Activated CD4-positive, alpha-beta memory T cell treated with anti-CD3 and anti-CD28 coated beads for 36 hours (primary cell): Measurements from ENCODE around the gene CECR2. TPM values are rescaled to one million over a fixed set of nuclear protein-coding genes. Genes with fewer than 3 reads are reported as not detected.
"Not testable (repeated sequence)": the region's sequence is repeated elsewhere in the genome, so short reads cannot be mapped to it uniquely, and the experiment has no call there.

Source experiments
- CTCF ChIA-PET: fragments of 350-600 bp; sonication (Branson Sonifier 250); formaldehyde crosslinking; loops from one replicate; lab custom pipeline; 2021; ENCODE audit warnings: antibody characterized with exemption, inconsistent platforms; lab: Charles Lee
- POLR2A ChIA-PET: fragments of 350-600 bp; sonication (Branson Sonifier 250); formaldehyde crosslinking; loops from one replicate; lab custom pipeline; 2021; ENCODE audit warnings: antibody characterized with exemption; lab: Charles Lee
- DNase-seq: peaks from one replicate; pipeline ENCODE4 v3.0.0-alpha.2; 2020
- H3K27ac Mint-ChIP-seq: one replicate; pipeline ENCODE4 v1.8.0; 2021; ENCODE audit warnings: mixed read lengths
- H3K27me3 Mint-ChIP-seq: one replicate; pipeline ENCODE4 v1.8.0; 2021; ENCODE audit warnings: mixed read lengths
- H3K36me3 Mint-ChIP-seq: one replicate; pipeline ENCODE4 v1.8.0; 2021; ENCODE audit warnings: mixed read lengths
- H3K4me1 Mint-ChIP-seq: one replicate; pipeline ENCODE4 v1.8.0; 2021; ENCODE audit warnings: low read depth, mixed read lengths
- H3K4me3 Mint-ChIP-seq: one replicate; pipeline ENCODE4 v1.8.0; 2021; ENCODE audit warnings: mild to moderate bottlenecking, mixed read lengths
- H3K9me3 Mint-ChIP-seq: one replicate; pipeline ENCODE4 v1.8.0; 2021; ENCODE audit warnings: mixed read lengths
- intact Hi-C: fragments of 100-400 bp; cut with micrococcal nuclease; formaldehyde crosslinking; loops from one replicate; pipeline ENCODE4 v1.15.1; 2023
- total RNA-seq, 2 experiments: library from RNA; stranded (reverse); gene quantifications; one replicate each; pipeline ENCODE4 v1.2.3, GENCODE V29; 2021

Gene CECR2
- total RNA-seq, 2 experiments from 2014 or later = not detected

DNA sequence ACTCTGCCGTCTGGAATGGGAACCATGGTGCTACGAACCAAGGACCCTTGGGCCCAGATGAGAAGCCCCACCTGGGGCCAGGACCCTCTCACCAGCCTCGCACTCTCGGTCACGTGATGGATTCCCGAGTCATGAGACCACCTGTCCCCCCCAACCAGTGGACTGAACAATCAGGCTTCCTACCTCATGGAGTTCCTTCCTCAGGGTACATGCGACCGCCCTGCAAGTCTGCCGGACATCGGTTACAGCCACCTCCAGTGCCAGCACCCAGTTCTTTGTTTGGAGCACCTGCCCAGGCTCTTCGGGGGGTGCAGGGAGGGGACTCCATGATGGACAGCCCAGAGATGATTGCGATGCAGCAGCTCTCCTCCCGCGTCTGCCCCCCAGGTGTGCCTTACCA is 173.2 kb downstream of the CECR2 start:
- Mint-ChIP-seq H3K9me3 (no peaks in the 10 kb centered on the region), H3K27me3 (peaks cover 3% of the 10 kb centered on the region), H3K4me1 (no peaks in the 10 kb centered on the region), H3K4me3 (no peak overlapping the region), H3K36me3 (no peaks in the 10 kb centered on the region), H3K27ac (no peak overlapping the region)
- ChIA-PET POLR2A (no interaction called here), CTCF (no interaction called here)
- intact Hi-C loops = no loop called here
- no peak for DNase-seq

DNA sequence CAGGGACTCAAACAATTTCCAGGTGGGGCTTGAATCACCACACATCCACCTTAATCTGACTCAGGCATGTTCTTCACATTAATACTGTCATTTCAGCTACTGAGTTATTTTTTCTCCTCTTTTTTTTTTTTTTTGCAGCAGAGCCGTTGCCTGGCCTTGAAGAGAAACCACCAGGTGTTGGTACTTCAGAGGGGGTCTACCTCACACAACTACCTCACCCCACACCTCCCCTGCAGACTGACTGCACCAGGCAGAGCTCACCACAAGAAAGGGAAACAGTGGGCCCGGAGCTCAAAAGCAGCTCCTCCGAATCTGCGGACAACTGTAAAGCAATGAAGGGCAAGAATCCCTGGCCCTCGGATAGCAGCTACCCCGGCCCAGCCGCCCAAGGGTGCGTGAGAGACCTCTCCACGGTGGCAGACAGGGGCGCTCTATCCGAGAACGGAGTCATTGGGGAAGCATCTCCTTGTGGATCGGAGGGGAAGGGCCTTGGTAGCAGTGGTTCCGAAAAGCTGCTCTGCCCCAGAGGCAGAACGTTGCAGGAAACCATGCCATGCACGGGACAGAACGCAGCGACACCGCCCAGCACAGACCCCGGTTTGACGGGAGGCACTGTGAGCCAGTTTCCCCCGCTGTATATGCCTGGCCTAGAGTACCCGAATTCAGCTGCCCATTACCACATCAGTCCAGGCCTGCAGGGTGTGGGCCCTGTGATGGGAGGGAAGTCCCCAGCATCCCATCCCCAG is 178.9 kb downstream of the CECR2 start:
- POLR2A ChIA-PET = no interaction called here
- no peak for DNase-seq
- CTCF ChIA-PET = interaction anchor here (0.6 kb wide), 1 partner anchor 57 kb away, joined by 5 read pairs; no protein-coding TSS in a partner anchor
- H3K27ac Mint-ChIP-seq = no peak overlapping the region
- peaks cover 2% of the 10 kb centered on the region for H3K27me3 Mint-ChIP-seq
- no peak overlapping the region for H3K4me3 Mint-ChIP-seq
- intact Hi-C loops = no loop called here
- H3K4me1 Mint-ChIP-seq = no peaks in the 10 kb centered on the region
- H3K36me3 Mint-ChIP-seq = no peaks in the 10 kb centered on the region
- H3K9me3 Mint-ChIP-seq = no peaks in the 10 kb centered on the region

DNA sequence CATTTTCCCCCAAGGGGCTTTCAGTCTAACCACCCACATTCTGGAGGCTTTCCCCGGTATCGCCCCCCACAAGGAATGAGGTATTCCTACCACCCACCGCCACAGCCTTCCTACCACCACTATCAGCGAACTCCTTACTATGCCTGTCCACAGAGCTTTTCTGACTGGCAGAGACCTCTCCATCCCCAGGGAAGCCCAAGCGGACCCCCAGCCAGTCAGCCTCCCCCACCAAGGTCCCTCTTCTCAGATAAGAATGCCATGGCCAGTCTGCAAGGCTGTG is 179.4 kb downstream of the CECR2 start:
- ChIA-PET POLR2A (no interaction called here), CTCF (no interaction called here)
- no peak for DNase-seq
- Mint-ChIP-seq H3K4me1 (no peaks in the 10 kb centered on the region), H3K27me3 (peaks cover 2% of the 10 kb centered on the region), H3K36me3 (no peaks in the 10 kb centered on the region), H3K4me3 (no peak overlapping the region), H3K27ac (no peak overlapping the region), H3K9me3 (no peaks in the 10 kb centered on the region)
- intact Hi-C loops = no loop called here

DNA sequence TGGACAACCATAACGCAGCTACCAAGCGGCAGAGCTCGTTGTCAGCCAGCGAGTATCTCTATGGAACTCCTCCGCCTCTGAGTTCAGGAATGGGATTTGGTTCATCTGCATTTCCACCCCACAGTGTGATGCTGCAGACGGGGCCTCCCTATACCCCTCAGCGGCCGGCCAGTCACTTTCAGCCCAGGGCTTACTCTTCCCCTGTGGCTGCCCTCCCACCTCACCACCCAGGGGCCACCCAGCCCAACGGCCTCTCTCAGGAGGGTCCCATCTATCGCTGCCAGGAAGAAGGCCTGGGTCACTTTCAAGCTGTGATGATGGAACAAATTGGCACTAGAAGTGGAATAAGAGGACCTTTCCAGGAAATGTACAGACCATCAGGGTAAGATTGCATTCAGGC is 179.9 kb downstream of the CECR2 start:
- intact Hi-C loops = no loop called here
- H3K4me3 Mint-ChIP-seq = no peak overlapping the region
- H3K27ac Mint-ChIP-seq = no peak overlapping the region
- ChIA-PET POLR2A (no interaction called here), CTCF (no interaction called here)
- peaks cover 2% of the 10 kb centered on the region for H3K27me3 Mint-ChIP-seq
- no peak for DNase-seq
- no peaks in the 10 kb centered on the region for H3K36me3 Mint-ChIP-seq
- no peaks in the 10 kb centered on the region for H3K9me3 Mint-ChIP-seq
- H3K4me1 Mint-ChIP-seq = no peaks in the 10 kb centered on the region

DNA sequence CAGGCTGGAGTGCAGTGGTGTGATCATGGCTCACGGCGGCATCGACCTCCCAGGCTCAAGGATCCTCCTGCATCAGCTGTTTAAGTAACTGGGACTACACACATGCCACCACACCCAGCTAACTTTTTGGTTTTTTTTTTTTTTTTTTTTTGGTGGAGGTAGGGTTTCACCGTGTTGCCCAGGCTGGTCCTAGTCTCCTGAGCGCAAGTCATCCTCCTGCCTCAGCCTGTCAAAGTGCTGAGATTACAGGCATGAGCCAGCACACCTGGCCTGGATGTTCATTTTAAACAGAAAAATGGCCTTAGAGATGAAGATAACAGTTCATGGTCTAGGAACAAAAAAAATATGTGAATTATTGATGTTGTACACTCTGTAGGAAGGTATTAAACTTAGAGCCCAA is 180.4 kb downstream of the CECR2 start:
- no peak overlapping the region for H3K4me3 Mint-ChIP-seq
- peaks cover 2% of the 10 kb centered on the region for H3K27me3 Mint-ChIP-seq
- ChIA-PET POLR2A (no interaction called here), CTCF (no interaction called here)
- intact Hi-C loops = no loop called here
- no peaks in the 10 kb centered on the region for H3K36me3 Mint-ChIP-seq
- H3K9me3 Mint-ChIP-seq = no peaks in the 10 kb centered on the region
- no peak overlapping the region for H3K27ac Mint-ChIP-seq
- H3K4me1 Mint-ChIP-seq = no peaks in the 10 kb centered on the region
- DNase-seq = no peak

DNA sequence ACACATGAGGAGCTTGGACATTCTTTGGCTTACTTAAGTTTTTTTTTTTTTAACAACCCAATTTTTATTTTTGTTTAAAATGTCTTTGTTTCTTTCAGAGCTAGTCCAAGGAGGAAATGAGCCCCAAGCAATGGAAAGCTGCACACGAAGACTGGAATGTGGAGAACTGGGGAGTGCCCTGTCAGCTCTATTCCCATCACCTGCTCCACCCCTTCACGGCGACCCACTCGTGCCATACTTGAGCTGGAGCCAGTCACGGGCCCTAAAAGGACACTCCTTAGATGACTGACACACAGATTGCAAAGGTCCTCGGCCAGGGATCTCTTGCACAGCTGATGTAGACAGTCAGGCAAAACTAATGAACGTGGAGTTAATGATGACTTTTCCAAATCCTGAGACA is 183.5 kb downstream of the CECR2 start:
- H3K4me1 Mint-ChIP-seq = no peaks in the 10 kb centered on the region
- H3K27ac Mint-ChIP-seq = no peak overlapping the region
- ChIA-PET POLR2A (interaction anchor here (0.6 kb wide), 1 partner anchor 209 kb away, joined by 5 read pairs; no protein-coding TSS in a partner anchor), CTCF (interaction anchor here (1.0 kb wide), 1 partner anchor 51 kb away, joined by 3 read pairs; no protein-coding TSS in a partner anchor)
- H3K36me3 Mint-ChIP-seq = no peaks in the 10 kb centered on the region
- H3K4me3 Mint-ChIP-seq = no peak overlapping the region
- DNase-seq = no peak
- H3K27me3 Mint-ChIP-seq = no peaks in the 10 kb centered on the region
- H3K9me3 Mint-ChIP-seq = no peaks in the 10 kb centered on the region
- intact Hi-C loops = no loop called here

DNA sequence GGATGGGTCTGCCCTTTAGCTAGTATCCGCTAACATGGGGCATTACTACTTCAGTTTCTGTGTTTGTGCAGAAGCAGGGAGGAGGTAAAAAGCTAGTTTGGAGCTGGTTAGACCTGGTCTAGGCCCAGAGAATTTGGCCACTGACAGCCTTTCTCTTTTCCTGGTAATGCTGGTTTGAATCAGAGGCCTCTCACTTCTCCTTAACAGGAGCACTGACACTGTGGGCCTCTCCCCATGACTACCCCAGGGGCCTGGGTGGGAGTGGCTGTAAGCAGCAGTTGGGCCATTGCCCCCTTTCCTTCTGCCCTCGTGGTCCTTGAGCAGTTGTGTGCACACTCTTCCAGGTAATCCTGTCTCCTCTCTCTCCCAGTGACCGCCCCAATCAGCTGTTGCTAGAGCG is 185.6 kb downstream of the CECR2 start:
- no peaks in the 10 kb centered on the region for H3K4me1 Mint-ChIP-seq
- H3K27ac Mint-ChIP-seq = no peak overlapping the region
- peaks cover 2% of the 10 kb centered on the region for H3K27me3 Mint-ChIP-seq

DNA sequence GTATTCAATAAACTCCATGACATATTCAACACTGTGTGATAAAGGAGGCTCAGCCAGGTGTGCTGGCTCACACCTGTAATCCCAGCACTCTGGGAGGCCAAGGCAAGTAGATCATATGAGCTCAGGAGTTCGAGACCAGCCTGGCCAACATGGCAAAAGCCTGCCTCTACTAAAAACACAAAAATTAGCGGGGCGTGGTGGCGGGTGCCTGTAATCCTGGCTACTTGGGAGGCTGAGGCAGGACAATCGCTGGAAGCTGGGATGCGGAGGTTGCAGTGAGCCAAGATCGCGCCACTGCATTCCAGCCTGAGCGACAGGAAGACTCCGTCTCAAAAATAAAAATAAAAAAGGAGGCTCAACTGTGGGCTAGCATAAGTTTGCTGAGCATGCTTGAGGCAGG is 189.9 kb downstream of the CECR2 start:
- H3K27ac Mint-ChIP-seq = no peak overlapping the region
- DNase-seq = no peak
- CTCF ChIA-PET = interaction anchor here (0.9 to 1.6 kb wide), 3 partner anchors 183 to 517 kb away, joined by 3 to 4 read pairs (median 4); no protein-coding TSS in a partner anchor
- POLR2A ChIA-PET = no interaction called here
- H3K4me3 Mint-ChIP-seq = no peak overlapping the region
- H3K9me3 Mint-ChIP-seq = no peaks in the 10 kb centered on the region
- intact Hi-C loops = no loop called here
- no peaks in the 10 kb centered on the region for H3K4me1 Mint-ChIP-seq
- no peaks in the 10 kb centered on the region for H3K36me3 Mint-ChIP-seq
- H3K27me3 Mint-ChIP-seq = peaks cover 2% of the 10 kb centered on the region

More for the DNA sequence above, 185.6 kb downstream of the CECR2 start:
- CTCF ChIA-PET = interaction anchor here (1.0 kb wide), 1 partner anchor 522 kb away, joined by 3 read pairs; no protein-coding TSS in a partner anchor
- Mint-ChIP-seq H3K36me3 (no peaks in the 10 kb centered on the region), H3K4me3 (no peak overlapping the region), H3K9me3 (no peaks in the 10 kb centered on the region)
- intact Hi-C loops = no loop called here
- DNase-seq = no peak
- POLR2A ChIA-PET = no interaction called here

DNA sequence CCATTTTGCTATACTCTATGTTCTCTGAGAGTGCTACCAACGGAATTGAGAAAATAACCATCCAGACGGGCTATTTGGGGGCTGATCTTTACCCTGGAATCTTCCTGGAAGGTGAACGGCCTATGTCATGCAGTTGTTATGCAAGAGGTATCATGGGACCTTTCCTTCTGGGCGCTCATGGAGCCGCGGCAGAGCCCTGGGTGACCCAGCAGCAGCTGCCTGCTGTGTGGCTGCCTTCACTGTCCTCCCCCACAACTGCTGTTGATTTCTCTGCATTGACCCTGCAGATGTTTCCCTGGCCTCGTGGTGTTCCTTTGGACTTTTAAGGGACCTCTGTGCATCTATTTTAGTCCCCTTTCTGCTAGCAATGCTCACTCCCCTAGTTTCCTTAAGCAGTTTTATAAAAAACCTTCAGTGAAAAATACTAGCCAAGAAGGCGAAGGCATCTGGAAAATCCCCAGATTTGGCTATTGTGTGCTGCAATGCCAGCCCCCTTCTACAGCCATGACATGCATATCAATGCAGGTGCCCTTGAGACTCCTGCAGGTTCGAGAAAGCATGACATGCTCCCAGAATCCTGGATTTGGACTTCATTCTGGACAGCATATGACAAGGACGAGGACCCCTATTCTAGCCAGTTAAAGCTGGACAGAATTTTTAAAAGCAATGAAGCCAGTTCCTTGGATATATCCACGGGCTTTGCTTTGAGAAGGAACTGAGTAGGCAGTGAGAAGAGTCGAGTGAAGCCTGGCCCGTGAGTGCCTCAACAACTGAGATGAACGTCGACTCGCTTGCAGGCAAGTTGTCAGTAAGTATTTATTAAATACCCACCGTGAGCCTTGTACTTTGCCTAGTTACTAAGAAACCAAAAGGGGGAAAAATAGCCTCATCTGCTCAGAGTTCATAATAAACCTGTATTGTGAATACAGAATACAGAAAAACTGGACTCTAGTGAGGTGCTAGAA is 193.9 kb downstream of the CECR2 start, which contains the start of gene SLC25A18:
Gene SLC25A18 (plus strand): TSS at position 593 of the 965 bp plus-strand sequence. CDS start 16,447 bp downstream, outside the sequence.
- POLR2A ChIA-PET = no interaction called here
- no peaks in the 10 kb centered on the region for H3K9me3 Mint-ChIP-seq

DNA sequence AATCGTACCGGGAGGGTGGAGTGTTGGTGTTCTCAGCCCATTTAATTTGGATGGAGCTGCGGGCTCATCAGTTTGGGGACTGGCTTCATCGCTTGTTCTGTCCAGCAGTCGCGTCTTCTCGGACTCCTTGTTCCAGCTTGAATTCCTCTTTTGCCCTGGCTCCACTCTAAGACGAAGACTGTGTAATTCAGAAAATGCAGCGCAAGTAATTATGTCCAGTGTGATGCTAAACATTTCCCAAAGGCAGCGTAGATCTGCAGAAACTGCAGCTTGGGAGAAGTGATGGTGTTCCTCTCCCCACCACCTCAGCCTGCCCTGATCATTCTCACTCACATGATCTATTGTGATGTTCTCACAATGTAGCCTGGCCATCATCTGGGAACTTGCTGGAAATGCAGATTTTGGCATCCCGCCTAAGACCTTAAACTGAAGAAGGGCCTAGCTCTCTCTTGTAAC is 194.7 kb downstream of the CECR2 start:
- Mint-ChIP-seq H3K27ac (no peak overlapping the region), H3K4me3 (no peak overlapping the region), H3K36me3 (no peaks in the 10 kb centered on the region), H3K4me1 (no peaks in the 10 kb centered on the region), H3K27me3 (peaks cover 2% of the 10 kb centered on the region), H3K9me3 (no peaks in the 10 kb centered on the region)
- DNase-seq = no peak
- CTCF ChIA-PET = no interaction called here
- POLR2A ChIA-PET = no interaction called here
- intact Hi-C loops = no loop called here

More for the DNA sequence above, 193.9 kb downstream of the CECR2 start, which contains the start of gene SLC25A18:
- Mint-ChIP-seq H3K27me3 (peaks cover 2% of the 10 kb centered on the region), H3K36me3 (no peaks in the 10 kb centered on the region), H3K4me3 (no peak within 1 kb of the TSS), H3K4me1 (no peaks in the 10 kb centered on the region), H3K27ac (no peak within 1 kb of the TSS)
- DNase-seq = no peak
- intact Hi-C loops = no loop called here
- CTCF ChIA-PET = no interaction called here

DNA sequence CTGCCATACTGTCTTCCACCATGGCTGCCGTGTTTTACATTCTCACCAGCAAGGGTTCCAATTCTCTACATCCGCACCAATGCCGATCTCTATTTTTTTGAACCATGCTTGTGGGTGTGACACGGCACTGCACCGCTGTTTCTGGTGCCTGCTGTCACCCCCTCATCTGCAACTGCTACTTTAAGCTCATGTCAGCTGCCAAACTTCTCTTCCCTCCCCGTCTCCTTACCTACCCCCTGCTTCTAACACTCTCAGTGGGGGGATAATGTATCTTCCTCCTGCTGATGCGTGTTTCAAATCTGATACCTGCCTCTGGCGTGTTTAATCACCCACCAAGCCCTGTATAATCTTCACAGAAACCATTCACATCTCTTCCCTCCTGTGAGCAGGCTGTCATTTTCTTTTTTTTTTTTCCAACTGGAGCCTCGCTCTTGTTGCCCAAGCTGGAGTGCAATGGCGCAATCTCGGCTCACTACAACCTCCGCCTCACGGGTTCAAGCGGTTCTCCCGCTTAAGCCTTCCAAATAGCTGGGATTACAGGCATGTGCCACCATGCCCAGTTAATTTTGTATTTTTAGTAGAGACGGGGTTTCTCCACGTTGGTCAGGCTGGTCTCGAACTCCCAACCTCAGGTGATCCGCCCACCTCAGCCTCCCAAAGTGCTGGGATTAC is 196.9 kb downstream of the CECR2 start:
- CTCF ChIA-PET = interaction anchor here (1.8 kb wide), 1 partner anchor 394 kb away, joined by 5 read pairs; no protein-coding TSS in a partner anchor
- H3K9me3 Mint-ChIP-seq, intact Hi-C loops, POLR2A ChIA-PET, H3K4me3 Mint-ChIP-seq, H3K36me3 Mint-ChIP-seq, DNase-seq, H3K4me1 Mint-ChIP-seq, H3K27ac Mint-ChIP-seq, H3K27me3 Mint-ChIP-seq: not testable (repeated sequence)

DNA sequence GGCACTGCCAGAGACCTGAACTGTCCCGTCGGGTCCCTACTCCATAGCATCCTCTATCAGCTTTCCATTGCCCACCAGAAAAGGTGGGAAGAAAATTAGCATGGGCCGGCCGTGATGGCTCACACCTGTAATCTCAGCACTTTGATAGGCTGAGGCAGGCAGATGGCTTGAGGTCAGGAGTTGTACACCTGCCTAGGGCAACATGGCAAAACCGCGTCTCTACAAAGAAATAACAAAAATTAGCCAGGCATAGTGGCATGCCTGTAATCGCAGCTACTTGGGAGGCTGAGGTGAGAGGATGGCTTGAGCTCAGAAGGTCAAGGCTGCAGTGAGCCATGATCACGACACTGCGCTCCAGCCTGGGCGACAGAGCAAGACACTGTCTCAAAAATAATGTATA is 197.5 kb downstream of the CECR2 start:
- intact Hi-C loops = no loop called here
- Mint-ChIP-seq H3K4me3 (no peak overlapping the region), H3K27me3 (peaks cover 10% of the 10 kb centered on the region), H3K27ac (no peak overlapping the region), H3K36me3 (no peaks in the 10 kb centered on the region), H3K4me1 (no peaks in the 10 kb centered on the region), H3K9me3 (no peaks in the 10 kb centered on the region)
- no peak for DNase-seq
- POLR2A ChIA-PET = no interaction called here
- CTCF ChIA-PET = no interaction called here
